Activated gamma-delta T cell (primary cell): ENCODE data around the gene TAF1.
"Not testable (repeated sequence)": the region's sequence is repeated elsewhere in the genome, so short reads cannot be mapped to it uniquely, and the experiment has no call there.

Experiments
- DNase-seq: peaks from one replicate; lab custom pipeline; 2025; lab: John Stamatoyannopoulos, UW
- total RNA-seq, 2 donors: gene quantifications; one replicate each; lab custom pipeline; 2026; lab: John Stamatoyannopoulos, UW

Gene TAF1
- total RNA-seq, result 173 to 199 reads per million in 2 donors

- peak; percentile 63 for DNase-seq
Measured at GRCh38 chrX:71365875-71366673, at the start of gene TAF1. Gene TAF1 (plus strand): TSS chrX:71366357. CDS start chrX:71366375, 18 bp downstream.

- DNase-seq, result not testable (repeated sequence)
Measured at GRCh38 chrX:71316959-71317358, 49.2 kb upstream of the TAF1 start.

- DNase-seq, result no peak
Measured at GRCh38 chrX:71320126-71320525, 46.0 kb upstream of the TAF1 start.

- DNase-seq, result no peak
Measured at GRCh38 chrX:71321731-71322130, 44.4 kb upstream of the TAF1 start.

- not testable (repeated sequence) for DNase-seq
Measured at GRCh38 chrX:71324452-71324851, 41.7 kb upstream of the TAF1 start.

- no peak for DNase-seq
Measured at GRCh38 chrX:71326394-71326793, 39.8 kb upstream of the TAF1 start.

GRCh38 chrX:71349151-71349665, 16.9 kb upstream of the TAF1 start:
- not testable (repeated sequence) for DNase-seq

- not testable (repeated sequence) for DNase-seq
Measured at GRCh38 chrX:71349867-71350266, 16.3 kb upstream of the TAF1 start.

- DNase-seq, result not testable (repeated sequence)
Measured at GRCh38 chrX:71352439-71352838, 13.7 kb upstream of the TAF1 start.

GRCh38 chrX:71364221-71364620, 1.9 kb upstream of the TAF1 start:
- no peak for DNase-seq

- no peak for DNase-seq
Measured at GRCh38 chrX:71365356-71365874, 742 bp upstream of the TAF1 start.

- DNase-seq, result peak; percentile 14
Measured at GRCh38 chrX:71366674-71367256, 608 bp downstream of the TAF1 start.

- DNase-seq, result no peak
Measured at GRCh38 chrX:71367396-71367795, 1.2 kb downstream of the TAF1 start.

GRCh38 chrX:71372388-71372787, 6.2 kb downstream of the TAF1 start:
- no peak for DNase-seq

- no peak for DNase-seq
Measured at GRCh38 chrX:71378732-71379131, 12.6 kb downstream of the TAF1 start.

- DNase-seq, result not testable (repeated sequence)
Measured at GRCh38 chrX:71391725-71392124, 25.6 kb downstream of the TAF1 start.

GRCh38 chrX:71393919-71394318, 27.8 kb downstream of the TAF1 start:
- DNase-seq, result no peak

GRCh38 chrX:71396576-71396975, 30.4 kb downstream of the TAF1 start:
- no peak for DNase-seq

GRCh38 chrX:71400710-71401109, 34.6 kb downstream of the TAF1 start:
- no peak for DNase-seq

GRCh38 chrX:71416260-71416659, 50.1 kb downstream of the TAF1 start:
- not testable (repeated sequence) for DNase-seq

GRCh38 chrX:71420686-71421085, 54.5 kb downstream of the TAF1 start:
- DNase-seq, result peak; percentile 5

- DNase-seq, result no peak
Measured at GRCh38 chrX:71432733-71433132, 66.6 kb downstream of the TAF1 start.

- DNase-seq, result no peak
Measured at GRCh38 chrX:71438750-71439149, 72.6 kb downstream of the TAF1 start.
